ENCODE data around the gene CMTM6. TPM values are rescaled to one million over a fixed set of nuclear protein-coding genes. Genes with fewer than 3 reads are reported as not detected.
"Not testable (repeated sequence)": the region's sequence is repeated elsewhere in the genome, so short reads cannot be mapped to it uniquely, and the experiment has no call there.

CMTM6 gene
- total RNA-seq, 2 donors from 2014 or later: 16.4 to 21.1 TPM

GRCh38 chr3:32453346-32453745, 49.3 kb downstream of the CMTM6 start:
- intact Hi-C loops (cut with DNase I): no loop called here
- DNase-seq (no peak), ATAC-seq (no peak)

- no peak for ATAC-seq
- DNase-seq: no peak
- intact Hi-C loops (cut with DNase I): no loop called here
Observed at GRCh38 chr3:32452009-32452408, 50.6 kb downstream of the CMTM6 start.

- DNase-seq: no peak
Observed at GRCh38 chr3:32450992-32451659, 51.5 kb downstream of the CMTM6 start.

GRCh38 chr3:32450426-32450825, 52.2 kb downstream of the CMTM6 start:
- DNase-seq: no peak
- intact Hi-C loops (cut with DNase I): no loop called here
- ATAC-seq: no peak

More at GRCh38 chr3:32450992-32451659, 51.5 kb downstream of the CMTM6 start:
- intact Hi-C loops (cut with DNase I): no loop called here
- no peak for ATAC-seq

- no peak for ATAC-seq
- intact Hi-C loops (cut with DNase I): no loop called here
Observed at GRCh38 chr3:32449691-32450090, 53.0 kb downstream of the CMTM6 start.

GRCh38 chr3:32448686-32449474, 53.8 kb downstream of the CMTM6 start:
- DNase-seq: no peak
- peak in 1 of 2 donors; percentile 65 for ATAC-seq
- intact Hi-C loops (cut with DNase I): no loop called here

More at GRCh38 chr3:32449691-32450090, 53.0 kb downstream of the CMTM6 start:
- no peak for DNase-seq

- no peak for ATAC-seq
- intact Hi-C loops (cut with DNase I): no loop called here
- DNase-seq: no peak
Observed at GRCh38 chr3:32447865-32448400, 54.7 kb downstream of the CMTM6 start.

GRCh38 chr3:32443478-32443877, 59.2 kb downstream of the CMTM6 start:
- ATAC-seq: no peak
- DNase-seq: no peak
- intact Hi-C loops (cut with DNase I): no loop called here

- intact Hi-C loops (cut with DNase I): no loop called here
- ATAC-seq (no peak), DNase-seq (no peak)
Observed at GRCh38 chr3:32442766-32443165, 59.9 kb downstream of the CMTM6 start.

- intact Hi-C loops (cut with DNase I): no loop called here
- no peak for DNase-seq
- ATAC-seq: no peak
Observed at GRCh38 chr3:32440611-32441350, 61.9 kb downstream of the CMTM6 start.

GRCh38 chr3:32439421-32439820, 63.2 kb downstream of the CMTM6 start:
- ATAC-seq; DNase-seq; intact Hi-C loops (cut with DNase I): not testable (repeated sequence)

GRCh38 chr3:32438596-32439344, 63.9 kb downstream of the CMTM6 start:
- ATAC-seq (no peak), DNase-seq (no peak)
- intact Hi-C loops (cut with DNase I): no loop called here

GRCh38 chr3:32437896-32438295, 64.8 kb downstream of the CMTM6 start:
- intact Hi-C loops (cut with DNase I): no loop called here
- ATAC-seq (no peak), DNase-seq (no peak)

- DNase-seq: no peak
- intact Hi-C loops (cut with DNase I): no loop called here
Observed at GRCh38 chr3:32436816-32437189, 65.8 kb downstream of the CMTM6 start.

GRCh38 chr3:32435911-32436815, 66.5 kb downstream of the CMTM6 start:
- ATAC-seq: no peak
- DNase-seq: no peak
- intact Hi-C loops (cut with DNase I): no loop called here

More at GRCh38 chr3:32436816-32437189, 65.8 kb downstream of the CMTM6 start:
- ATAC-seq: no peak

GRCh38 chr3:32434206-32434605, 68.4 kb downstream of the CMTM6 start:
- DNase-seq (no peak), ATAC-seq (no peak)
- intact Hi-C loops (cut with DNase I): no loop called here

GRCh38 chr3:32432711-32433530, 69.7 kb downstream of the CMTM6 start:
- no peak for DNase-seq
- intact Hi-C loops (cut with DNase I): no loop called here
- ATAC-seq: peak in 1 of 2 donors; percentile 31

Data from left cardiac atrium (tissue), 4 donors.